ENCODE results near the gene SMAD6. TPM values are rescaled to one million over a fixed set of nuclear protein-coding genes. Genes with fewer than 3 reads are reported as not detected.

The SMAD6 gene
- total and polyA plus RNA-seq, 2 donors (not counting 1 experiment from before 2014, with no cell fraction given) = 0.03 to 0.37 TPM

DNA sequence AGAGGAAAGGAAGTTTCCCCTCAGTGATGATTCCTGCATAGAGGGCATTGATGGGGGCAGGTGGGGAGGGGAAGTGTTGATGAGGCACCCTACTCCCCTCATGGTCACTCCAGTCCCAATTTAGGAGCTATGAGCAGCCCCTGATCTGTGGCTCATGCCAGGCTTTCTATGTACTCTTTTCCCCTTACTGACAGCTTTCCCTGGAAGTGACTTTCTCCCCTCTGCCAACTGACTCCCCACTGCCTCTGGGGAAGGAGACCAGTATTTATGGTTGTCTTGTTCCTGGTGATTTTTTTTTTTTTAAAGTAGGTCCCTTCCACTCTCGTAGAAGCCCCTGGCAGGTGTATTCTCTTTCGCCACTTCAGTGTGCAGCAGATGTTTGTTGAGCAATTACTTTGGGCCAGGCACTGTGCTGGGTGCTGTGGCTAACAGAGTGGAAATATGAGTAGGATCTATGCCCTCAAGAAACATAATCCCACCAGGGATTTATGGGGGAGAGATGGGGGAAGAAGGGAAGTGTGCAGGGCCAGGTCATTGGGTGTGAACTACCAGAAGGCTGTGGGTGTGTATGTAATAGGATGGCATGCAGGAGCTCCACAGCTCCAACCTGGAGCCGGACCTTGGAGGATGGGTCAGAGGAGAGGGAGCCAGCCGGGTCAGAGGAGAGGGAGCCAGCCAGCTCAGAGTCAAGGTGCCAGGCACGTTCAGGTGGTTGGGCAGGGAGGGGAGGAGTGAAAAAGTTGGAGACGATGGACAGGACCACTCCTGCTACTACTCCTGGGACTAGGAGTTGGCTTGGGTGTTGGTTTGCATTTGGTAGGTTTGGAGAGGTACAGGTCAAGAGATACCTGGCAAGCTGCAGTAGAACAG is 3.5 kb downstream of the SMAD6 start:
- Histone ChIP-seq H3K79me2 (ENCODE audit: control insufficient read depth, insufficient read depth, low read length) (no peaks in the 10 kb centered on the region), H3K9me3 (ENCODE audit: control extremely low read depth in 1 of 3, control insufficient read depth in 2 of 3, insufficient read depth in 1 of 3, low read length in 2 of 3) (no peaks in the 10 kb centered on the region), H2AFZ (ENCODE audit: insufficient read depth, low read depth, low read length, poor library complexity, severe bottlenecking) (no peak overlapping the region), H3K9ac (ENCODE audit: low read length) (no peak overlapping the region), H3K36me3 (replicated peaks in 1 of 2; ENCODE audit: control extremely low read depth in 1 of 2, control insufficient read depth in 1 of 2, extremely low read depth in 1 of 2, insufficient read depth in 2 of 2, low read length in 1 of 2) (no peaks in the 10 kb centered on the region), H3K4me1 (ENCODE audit: control insufficient read depth in 2 of 2, insufficient read depth in 2 of 2, low read length in 2 of 2) (peaks cover 13 to 21% of the 10 kb centered on the region in 2 donors), H3K4me3 (ENCODE audit: control extremely low read depth in 1 of 5, extremely low read depth in 1 of 5, insufficient read depth in 1 of 5, low read depth in 2 of 5, low read length in 4 of 5) (no peak overlapping the region), H3K4me2 (replicated peaks; ENCODE audit: low read depth, low read length, poor library complexity, severe bottlenecking) (no peak overlapping the region), H4K20me1 (ENCODE audit: control insufficient read depth, insufficient read depth, low read length, poor library complexity, severe bottlenecking) (no peaks in the 10 kb centered on the region), H3K27ac (ENCODE audit: low read length in 2 of 2) (no peak overlapping the region), H3K27me3 (replicated peaks in 1 of 4; ENCODE audit: control extremely low read depth in 1 of 4, control insufficient read depth in 3 of 4, insufficient read depth in 4 of 4, low read length in 3 of 4) (peaks cover 0 to 40% (median 7%) of the 10 kb centered on the region in 4 experiments)
- no peak overlapping the region for H3K27ac Mint-ChIP-seq
- ChIA-PET CTCF (interaction anchor here (0.7 to 1.0 kb wide), 2 partner anchors 11 to 752 kb away, joined by 3 read pairs; no protein-coding TSS in a partner anchor), POLR2A (no interaction called here)
- DNase-seq = no peak
- TF ChIP-seq, protein P1, sequence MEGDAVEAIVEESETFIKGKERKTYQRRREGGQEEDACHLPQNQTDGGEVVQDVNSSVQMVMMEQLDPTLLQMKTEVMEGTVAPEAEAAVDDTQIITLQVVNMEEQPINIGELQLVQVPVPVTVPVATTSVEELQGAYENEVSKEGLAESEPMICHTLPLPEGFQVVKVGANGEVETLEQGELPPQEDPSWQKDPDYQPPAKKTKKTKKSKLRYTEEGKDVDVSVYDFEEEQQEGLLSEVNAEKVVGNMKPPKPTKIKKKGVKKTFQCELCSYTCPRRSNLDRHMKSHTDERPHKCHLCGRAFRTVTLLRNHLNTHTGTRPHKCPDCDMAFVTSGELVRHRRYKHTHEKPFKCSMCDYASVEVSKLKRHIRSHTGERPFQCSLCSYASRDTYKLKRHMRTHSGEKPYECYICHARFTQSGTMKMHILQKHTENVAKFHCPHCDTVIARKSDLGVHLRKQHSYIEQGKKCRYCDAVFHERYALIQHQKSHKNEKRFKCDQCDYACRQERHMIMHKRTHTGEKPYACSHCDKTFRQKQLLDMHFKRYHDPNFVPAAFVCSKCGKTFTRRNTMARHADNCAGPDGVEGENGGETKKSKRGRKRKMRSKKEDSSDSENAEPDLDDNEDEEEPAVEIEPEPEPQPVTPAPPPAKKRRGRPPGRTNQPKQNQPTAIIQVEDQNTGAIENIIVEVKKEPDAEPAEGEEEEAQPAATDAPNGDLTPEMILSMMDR (IDR thresholded peaks at IDR 0.05) = no peak
- no peak for TF ChIP-seq EZH2 (IDR thresholded peaks at IDR 0.05; ENCODE audit: borderline replicate concordance, insufficient read depth, low read depth, low read length, poor library complexity, severe bottlenecking)
- H3K4me3 Mint-ChIP-seq = no peak overlapping the region
- peaks cover 15% of the 10 kb centered on the region for H3K4me1 Mint-ChIP-seq
- no peaks in the 10 kb centered on the region for H3K9me3 Mint-ChIP-seq (ENCODE audit: insufficient read depth)
- intact Hi-C loops (cut with micrococcal nuclease) = loop anchor here (10.0 kb wide), 2 partner anchors 129 to 1139 kb away; partner anchors contain the start of gene RNU6-1
- no peak for ATAC-seq (ENCODE audit: low read depth)
- H3K27me3 Mint-ChIP-seq = peaks cover 17% of the 10 kb centered on the region
- WGBS (ENCODE audit: insufficient coverage) = 92% methylated on average over 5 of the region's 6 CpGs

DNA sequence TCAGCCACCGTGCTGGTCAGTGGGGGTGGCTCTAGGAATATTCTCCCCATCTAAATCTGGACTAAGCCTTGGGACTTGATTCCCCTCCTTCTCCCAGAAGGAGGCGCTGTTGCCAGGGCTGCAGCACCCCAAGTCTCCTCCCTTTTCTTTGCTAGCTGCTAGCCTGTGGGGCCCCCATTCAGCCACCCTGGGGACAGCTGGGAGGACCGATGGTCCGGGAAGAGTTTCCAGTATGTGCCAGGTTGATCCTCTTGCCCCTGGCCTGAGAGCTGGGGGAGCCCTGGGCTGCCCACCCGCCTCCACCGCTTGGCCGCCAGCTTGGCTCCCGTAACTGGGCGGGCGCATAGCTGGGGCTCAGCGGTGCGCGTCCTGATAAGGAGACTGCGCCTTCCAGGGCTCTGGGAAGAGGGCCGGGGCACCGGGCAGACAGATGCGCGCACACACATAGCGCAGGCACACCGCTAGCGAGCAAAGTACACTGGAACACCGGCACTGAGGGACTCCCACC is 4.2 kb downstream of the SMAD6 start:
- H3K9me3 ChIP-seq (ENCODE audit: control extremely low read depth in 1 of 3, control insufficient read depth in 2 of 3, insufficient read depth in 1 of 3, low read length in 2 of 3) = no peaks in the 10 kb centered on the region
- H3K4me3 ChIP-seq (ENCODE audit: control extremely low read depth in 1 of 5, extremely low read depth in 1 of 5, insufficient read depth in 1 of 5, low read depth in 2 of 5, low read length in 4 of 5) = no peak overlapping the region
- H3K4me2 ChIP-seq (replicated peaks; ENCODE audit: low read depth, low read length, poor library complexity, severe bottlenecking) = no peak overlapping the region
- no peak overlapping the region for H2AFZ ChIP-seq (ENCODE audit: insufficient read depth, low read depth, low read length, poor library complexity, severe bottlenecking)
- H3K79me2 ChIP-seq (ENCODE audit: control insufficient read depth, insufficient read depth, low read length) = no peaks in the 10 kb centered on the region
- H3K4me1 ChIP-seq (ENCODE audit: control insufficient read depth in 2 of 2, insufficient read depth in 2 of 2, low read length in 2 of 2) = peaks cover 13 to 19% of the 10 kb centered on the region in 2 donors
- intact Hi-C loops (cut with micrococcal nuclease) = loop anchor here (10.0 kb wide), 2 partner anchors 129 to 1139 kb away; partner anchors contain the start of gene RNU6-1
- H3K36me3 ChIP-seq (replicated peaks in 1 of 2; ENCODE audit: control extremely low read depth in 1 of 2, control insufficient read depth in 1 of 2, extremely low read depth in 1 of 2, insufficient read depth in 2 of 2, low read length in 1 of 2) = no peaks in the 10 kb centered on the region
- no peaks in the 10 kb centered on the region for H3K9me3 Mint-ChIP-seq (ENCODE audit: insufficient read depth)
- no peaks in the 10 kb centered on the region for H4K20me1 ChIP-seq (ENCODE audit: control insufficient read depth, insufficient read depth, low read length, poor library complexity, severe bottlenecking)
- no peak overlapping the region for H3K9ac ChIP-seq (ENCODE audit: low read length)
- CTCF ChIA-PET = no interaction called here
- H3K27me3 Mint-ChIP-seq = peaks cover 17% of the 10 kb centered on the region
- DNase-seq (no peak), ATAC-seq (ENCODE audit: low read depth) (no peak)
- peaks cover 12% of the 10 kb centered on the region for H3K4me1 Mint-ChIP-seq
- TF ChIP-seq EZH2 (IDR thresholded peaks at IDR 0.05; ENCODE audit: borderline replicate concordance, insufficient read depth, low read depth, low read length, poor library complexity, severe bottlenecking) = no peak
- TF ChIP-seq, protein P1 (IDR thresholded peaks at IDR 0.05) = no peak
- no peak overlapping the region for H3K27ac ChIP-seq (ENCODE audit: low read length in 2 of 2)
- H3K27me3 ChIP-seq (replicated peaks in 1 of 4; ENCODE audit: control extremely low read depth in 1 of 4, control insufficient read depth in 3 of 4, insufficient read depth in 4 of 4, low read length in 3 of 4) = peaks cover 0 to 39% (median 7%) of the 10 kb centered on the region in 4 experiments
- POLR2A ChIA-PET = no interaction called here
- WGBS (ENCODE audit: insufficient coverage) = 97% methylated on average over 21 of the region's 22 CpGs
- no peak overlapping the region for H3K4me3 Mint-ChIP-seq
- H3K27ac Mint-ChIP-seq = no peak overlapping the region
